MCF 10A (cell line): ENCODE measurements around the gene TXNDC5. TPM values are rescaled to one million over a fixed set of nuclear protein-coding genes. Genes with fewer than 3 reads are reported as not detected.

Source experiments
- BruUV-seq: library from RNA; stranded (reverse); fragments of 400-500 nt; replicated peaks from 2 replicates; lab custom pipeline; 2021; lab: Mats Ljungman, UMichigan
- CTCF ChIA-PET: fragments of 300-600 bp; sonication (Branson Sonifier 250); formaldehyde crosslinking; extraction: SDS; loops from one replicate; lab custom pipeline; 2021; ENCODE audit warnings: antibody characterized with exemption, inconsistent platforms; lab: Yijun Ruan, JAX
- POLR2A ChIA-PET: fragments of 300-600, 350-650 bp; sonication (Branson Sonifier 250); formaldehyde crosslinking; extraction: SDS; loops from one replicate; lab custom pipeline; 2020; ENCODE audit warnings: antibody characterized with exemption, inconsistent platforms; lab: Yijun Ruan, JAX
- DNase-seq: peaks from one replicate; pipeline ENCODE4 v3.0.0-alpha.2; 2018; ENCODE audit not compliant: unreplicated experiment
- H3K27ac Mint-ChIP-seq: one replicate; pipeline ENCODE4 v1.8.0; 2022; ENCODE audit warnings: mild to moderate bottlenecking, low read depth, mixed read lengths; ENCODE audit not compliant: unreplicated experiment
- H3K27me3 Mint-ChIP-seq: one replicate; pipeline ENCODE4 v1.8.0; 2022; ENCODE audit warnings: mixed read lengths; ENCODE audit not compliant: insufficient read depth, unreplicated experiment
- H3K36me3 Mint-ChIP-seq: one replicate; pipeline ENCODE4 v1.8.0; 2022; ENCODE audit warnings: mild to moderate bottlenecking, moderate library complexity, mixed read lengths; ENCODE audit not compliant: insufficient read depth, unreplicated experiment
- H3K4me1 Mint-ChIP-seq: one replicate; pipeline ENCODE4 v1.8.0; 2022; ENCODE audit warnings: mixed read lengths; ENCODE audit not compliant: insufficient read depth, unreplicated experiment
- H3K4me3 Mint-ChIP-seq: one replicate; pipeline ENCODE4 v1.8.0; 2022; ENCODE audit warnings: mild to moderate bottlenecking, moderate library complexity, mixed read lengths; ENCODE audit not compliant: unreplicated experiment
- H3K9me3 Mint-ChIP-seq: one replicate; pipeline ENCODE4 v1.8.0; 2022; ENCODE audit warnings: mixed read lengths; ENCODE audit not compliant: unreplicated experiment
- intact Hi-C: fragments of 100-400 bp; cut with micrococcal nuclease; formaldehyde crosslinking; loops from 2 replicates; pipeline ENCODE4 v1.14.1; 2022
- total RNA-seq: library from RNA; stranded (reverse); gene quantifications from 2 replicates; pipeline ENCODE4 v1.2.3, GENCODE V29; 2022
- TF ChIP-seq, protein P1 (sequence below): fragments of 200-600 bp; IDR thresholded peaks from one replicate; pipeline ENCODE4 v1.8.0; 2022; ENCODE audit warnings: antibody characterized with exemption, mild to moderate bottlenecking; ENCODE audit not compliant: unreplicated experiment

The TXNDC5 gene
- total RNA-seq, 1 experiment from 2014 or later, result 195 TPM

DNA sequence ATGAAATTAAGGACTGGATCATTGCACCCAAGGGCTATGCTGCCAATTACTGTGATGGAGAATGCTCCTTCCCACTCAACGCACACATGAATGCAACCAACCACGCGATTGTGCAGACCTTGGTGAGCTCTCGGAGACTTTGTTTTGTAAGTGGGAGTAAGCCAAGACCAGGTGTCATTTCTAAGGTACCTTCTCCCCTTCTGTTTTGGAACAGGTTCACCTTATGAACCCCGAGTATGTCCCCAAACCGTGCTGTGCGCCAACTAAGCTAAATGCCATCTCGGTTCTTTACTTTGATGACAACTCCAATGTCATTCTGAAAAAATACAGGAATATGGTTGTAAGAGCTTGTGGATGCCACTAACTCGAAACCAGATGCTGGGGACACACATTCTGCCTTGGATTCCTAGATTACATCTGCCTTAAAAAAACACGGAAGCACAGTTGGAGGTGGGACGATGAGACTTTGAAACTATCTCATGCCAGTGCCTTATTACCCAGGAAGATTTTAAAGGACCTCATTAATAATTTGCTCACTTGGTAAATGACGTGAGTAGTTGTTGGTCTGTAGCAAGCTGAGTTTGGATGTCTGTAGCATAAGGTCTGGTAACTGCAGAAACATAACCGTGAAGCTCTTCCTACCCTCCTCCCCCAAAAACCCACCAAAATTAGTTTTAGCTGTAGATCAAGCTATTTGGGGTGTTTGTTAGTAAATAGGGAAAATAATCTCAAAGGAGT is 30.4 kb downstream of the TXNDC5 start:
- Mint-ChIP-seq H3K4me1 (no peaks in the 10 kb centered on the region), H3K27ac (no peak overlapping the region), H3K9me3 (no peaks in the 10 kb centered on the region), H3K4me3 (no peak overlapping the region), H3K27me3 (no peaks in the 10 kb centered on the region), H3K36me3 (peaks cover 47% of the 10 kb centered on the region)
- intact Hi-C loops, result no loop called here
- TF ChIP-seq, protein P1, sequence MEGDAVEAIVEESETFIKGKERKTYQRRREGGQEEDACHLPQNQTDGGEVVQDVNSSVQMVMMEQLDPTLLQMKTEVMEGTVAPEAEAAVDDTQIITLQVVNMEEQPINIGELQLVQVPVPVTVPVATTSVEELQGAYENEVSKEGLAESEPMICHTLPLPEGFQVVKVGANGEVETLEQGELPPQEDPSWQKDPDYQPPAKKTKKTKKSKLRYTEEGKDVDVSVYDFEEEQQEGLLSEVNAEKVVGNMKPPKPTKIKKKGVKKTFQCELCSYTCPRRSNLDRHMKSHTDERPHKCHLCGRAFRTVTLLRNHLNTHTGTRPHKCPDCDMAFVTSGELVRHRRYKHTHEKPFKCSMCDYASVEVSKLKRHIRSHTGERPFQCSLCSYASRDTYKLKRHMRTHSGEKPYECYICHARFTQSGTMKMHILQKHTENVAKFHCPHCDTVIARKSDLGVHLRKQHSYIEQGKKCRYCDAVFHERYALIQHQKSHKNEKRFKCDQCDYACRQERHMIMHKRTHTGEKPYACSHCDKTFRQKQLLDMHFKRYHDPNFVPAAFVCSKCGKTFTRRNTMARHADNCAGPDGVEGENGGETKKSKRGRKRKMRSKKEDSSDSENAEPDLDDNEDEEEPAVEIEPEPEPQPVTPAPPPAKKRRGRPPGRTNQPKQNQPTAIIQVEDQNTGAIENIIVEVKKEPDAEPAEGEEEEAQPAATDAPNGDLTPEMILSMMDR, result no peak
- POLR2A ChIA-PET, result interaction anchor here (0.6 kb wide), 1 partner anchor 51 kb away, joined by 4 read pairs; no protein-coding TSS in a partner anchor
- CTCF ChIA-PET, result interaction anchor here (0.6 kb wide), 2 partner anchors 9 to 1523 kb away, joined by 3 to 5 read pairs; no protein-coding TSS in a partner anchor
- DNase-seq, result no peak
- no TSS peak for BruUV-seq

DNA sequence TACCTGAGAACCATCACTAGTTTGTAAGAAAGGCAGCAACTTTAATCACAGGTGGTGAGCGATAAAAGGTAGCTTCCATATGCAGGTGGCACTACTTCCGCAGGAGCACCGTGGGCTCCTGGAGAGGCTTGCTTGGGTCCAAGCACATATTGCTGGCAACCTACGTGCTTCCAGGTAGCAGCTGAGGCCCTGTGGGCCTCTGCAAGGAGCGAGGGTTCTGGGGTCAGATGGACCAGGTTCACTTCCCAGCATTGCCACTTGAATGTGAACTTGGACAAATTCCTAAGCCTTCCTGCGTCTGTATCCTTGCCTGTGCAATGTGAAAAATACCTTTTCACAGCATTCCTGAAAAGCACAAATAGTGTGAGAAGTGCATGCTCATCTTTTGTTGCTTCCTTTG is 31.0 kb downstream of the TXNDC5 start:
- CTCF ChIA-PET, result no interaction called here
- POLR2A ChIA-PET, result interaction anchor here (1.3 kb wide), 1 partner anchor 92 kb away, joined by 4 read pairs; no protein-coding TSS in a partner anchor
- no peak for DNase-seq
- BruUV-seq, result no TSS peak
- no peak overlapping the region for H3K27ac Mint-ChIP-seq
- H3K4me3 Mint-ChIP-seq, result no peak overlapping the region
- H3K9me3 Mint-ChIP-seq, result no peaks in the 10 kb centered on the region
- H3K27me3 Mint-ChIP-seq, result no peaks in the 10 kb centered on the region
- no peaks in the 10 kb centered on the region for H3K4me1 Mint-ChIP-seq
- TF ChIP-seq, protein P1, result no peak
- intact Hi-C loops, result no loop called here
- H3K36me3 Mint-ChIP-seq, result peaks cover 41% of the 10 kb centered on the region

DNA sequence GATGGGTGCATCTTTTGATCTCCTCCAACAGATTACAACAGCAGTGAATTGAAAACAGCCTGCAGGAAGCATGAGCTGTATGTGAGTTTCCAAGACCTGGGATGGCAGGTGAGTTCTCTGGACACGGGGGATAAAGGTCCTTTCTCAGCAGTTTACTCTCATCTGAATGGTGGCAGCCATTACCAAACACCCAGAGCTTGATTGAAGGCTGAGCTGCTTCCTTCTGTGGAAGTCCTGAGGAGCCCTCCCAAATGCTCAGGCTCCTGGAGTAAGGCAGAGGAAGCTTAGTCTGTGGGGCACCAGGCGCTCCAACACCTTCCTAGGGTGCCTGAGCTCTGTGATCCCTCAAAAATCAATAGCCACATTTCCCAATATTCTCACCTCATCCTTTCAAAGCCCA is 31.5 kb downstream of the TXNDC5 start:
- no peaks in the 10 kb centered on the region for H3K9me3 Mint-ChIP-seq
- TF ChIP-seq, protein P1, result no peak
- no TSS peak for BruUV-seq
- H3K27me3 Mint-ChIP-seq, result no peaks in the 10 kb centered on the region
- intact Hi-C loops, result no loop called here
- H3K4me3 Mint-ChIP-seq, result no peak overlapping the region
- no peak for DNase-seq
- H3K4me1 Mint-ChIP-seq, result no peaks in the 10 kb centered on the region
- peaks cover 36% of the 10 kb centered on the region for H3K36me3 Mint-ChIP-seq
- no peak overlapping the region for H3K27ac Mint-ChIP-seq
- POLR2A ChIA-PET, result interaction anchor here (1.3 kb wide), 1 partner anchor 92 kb away, joined by 4 read pairs; no protein-coding TSS in a partner anchor
- CTCF ChIA-PET, result no interaction called here

DNA sequence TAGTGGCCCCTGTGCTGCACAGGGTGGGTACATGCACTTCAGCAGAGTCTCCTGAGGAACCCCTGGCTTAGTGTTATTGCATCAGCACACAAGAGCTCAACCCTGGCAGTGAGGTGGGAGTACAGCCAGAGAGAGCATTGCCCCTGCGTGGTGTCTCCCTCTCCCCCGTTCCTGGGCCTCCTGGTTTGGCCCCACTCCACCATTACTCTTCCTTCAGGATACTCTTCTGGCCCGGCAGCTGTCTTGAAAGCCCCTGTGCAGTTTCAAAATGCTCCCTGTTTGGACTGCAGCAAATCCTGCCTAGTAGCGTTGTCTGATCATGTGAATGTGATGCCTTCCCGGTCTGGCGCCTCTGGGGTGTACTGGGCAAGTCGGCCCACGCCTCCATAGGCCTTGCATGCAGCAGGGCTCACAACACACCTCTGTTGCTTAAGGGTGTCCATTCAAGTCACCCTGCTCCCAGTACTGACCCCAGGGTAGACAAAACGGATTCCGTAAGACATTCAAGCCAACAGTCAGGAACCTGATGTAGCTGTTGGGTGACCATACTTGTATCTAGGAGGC is 32.1 kb downstream of the TXNDC5 start:
- Mint-ChIP-seq H3K9me3 (no peaks in the 10 kb centered on the region), H3K4me1 (no peaks in the 10 kb centered on the region), H3K36me3 (peaks cover 30% of the 10 kb centered on the region), H3K27ac (no peak overlapping the region), H3K4me3 (no peak overlapping the region), H3K27me3 (no peaks in the 10 kb centered on the region)
- no TSS peak for BruUV-seq
- CTCF ChIA-PET, result interaction anchor here (0.8 kb wide), 1 partner anchor 91 kb away, joined by 3 read pairs; no protein-coding TSS in a partner anchor
- TF ChIP-seq, protein P1, result no peak
- intact Hi-C loops, result no loop called here
- no peak for DNase-seq
- POLR2A ChIA-PET, result interaction anchor here (1.3 kb wide), 1 partner anchor 91 kb away, joined by 4 read pairs; no protein-coding TSS in a partner anchor
